GM10266 (cell line): ENCODE measurements around the gene PLAA.
A peak's percentile ranks its signal among the peaks of the same experiment; 100 is the strongest.

Source experiments
- DNase-seq: peaks from one replicate; pipeline ENCODE4 v3.0.0; 2012; ENCODE audit errors: extremely low spot score
- TF ChIP-seq, protein P1 (sequence below): IDR thresholded peaks from 2 replicates; pipeline ENCODE4 v1.5.1; 2012; ENCODE audit warnings: mild to moderate bottlenecking, low read depth; ENCODE audit not compliant: control insufficient read depth, insufficient read depth; ENCODE audit errors: missing control alignments

The PLAA gene

DNA sequence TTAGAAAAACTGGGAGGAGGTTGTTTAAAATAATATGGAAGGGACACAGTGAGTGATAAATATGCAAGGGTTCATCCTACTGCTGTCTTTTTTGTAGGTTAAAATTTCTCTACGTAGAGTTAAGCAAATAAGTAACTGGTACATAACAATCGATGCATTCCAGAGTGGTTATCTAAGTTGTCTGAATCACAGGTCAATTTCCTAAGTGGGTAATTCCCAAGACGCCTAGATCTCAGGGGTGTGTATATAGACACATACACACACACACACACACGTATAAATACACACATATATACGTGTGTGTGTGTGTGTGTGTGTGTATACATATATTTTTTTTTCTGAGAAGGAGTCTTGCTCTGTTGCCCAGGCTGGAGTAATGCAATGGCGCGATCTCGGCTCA, 76.8 kb downstream of the PLAA start:
- TF ChIP-seq, protein P1, sequence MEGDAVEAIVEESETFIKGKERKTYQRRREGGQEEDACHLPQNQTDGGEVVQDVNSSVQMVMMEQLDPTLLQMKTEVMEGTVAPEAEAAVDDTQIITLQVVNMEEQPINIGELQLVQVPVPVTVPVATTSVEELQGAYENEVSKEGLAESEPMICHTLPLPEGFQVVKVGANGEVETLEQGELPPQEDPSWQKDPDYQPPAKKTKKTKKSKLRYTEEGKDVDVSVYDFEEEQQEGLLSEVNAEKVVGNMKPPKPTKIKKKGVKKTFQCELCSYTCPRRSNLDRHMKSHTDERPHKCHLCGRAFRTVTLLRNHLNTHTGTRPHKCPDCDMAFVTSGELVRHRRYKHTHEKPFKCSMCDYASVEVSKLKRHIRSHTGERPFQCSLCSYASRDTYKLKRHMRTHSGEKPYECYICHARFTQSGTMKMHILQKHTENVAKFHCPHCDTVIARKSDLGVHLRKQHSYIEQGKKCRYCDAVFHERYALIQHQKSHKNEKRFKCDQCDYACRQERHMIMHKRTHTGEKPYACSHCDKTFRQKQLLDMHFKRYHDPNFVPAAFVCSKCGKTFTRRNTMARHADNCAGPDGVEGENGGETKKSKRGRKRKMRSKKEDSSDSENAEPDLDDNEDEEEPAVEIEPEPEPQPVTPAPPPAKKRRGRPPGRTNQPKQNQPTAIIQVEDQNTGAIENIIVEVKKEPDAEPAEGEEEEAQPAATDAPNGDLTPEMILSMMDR = no peak
- no peak for DNase-seq

DNA sequence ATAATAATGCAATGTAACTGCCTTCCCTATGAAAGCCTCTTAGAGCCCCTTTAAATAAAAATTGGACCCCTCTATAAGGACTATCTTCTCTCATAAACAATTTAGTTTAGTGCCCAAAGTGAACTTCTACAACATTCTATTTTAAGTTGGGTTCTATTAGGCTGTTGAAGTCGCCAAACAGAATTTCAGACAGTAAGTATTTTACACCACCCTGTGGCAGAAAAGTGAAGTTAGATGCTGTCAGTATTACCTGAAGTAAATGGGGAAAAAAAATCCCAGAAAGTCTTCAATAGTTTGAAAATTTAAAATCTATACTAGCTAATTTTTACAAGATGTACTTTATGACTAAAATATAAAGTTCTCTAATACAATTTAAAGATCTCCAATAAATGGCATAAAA, 84.0 kb downstream of the PLAA start:
- DNase-seq = no peak
- TF ChIP-seq, protein P1 = peak; percentile 9

DNA sequence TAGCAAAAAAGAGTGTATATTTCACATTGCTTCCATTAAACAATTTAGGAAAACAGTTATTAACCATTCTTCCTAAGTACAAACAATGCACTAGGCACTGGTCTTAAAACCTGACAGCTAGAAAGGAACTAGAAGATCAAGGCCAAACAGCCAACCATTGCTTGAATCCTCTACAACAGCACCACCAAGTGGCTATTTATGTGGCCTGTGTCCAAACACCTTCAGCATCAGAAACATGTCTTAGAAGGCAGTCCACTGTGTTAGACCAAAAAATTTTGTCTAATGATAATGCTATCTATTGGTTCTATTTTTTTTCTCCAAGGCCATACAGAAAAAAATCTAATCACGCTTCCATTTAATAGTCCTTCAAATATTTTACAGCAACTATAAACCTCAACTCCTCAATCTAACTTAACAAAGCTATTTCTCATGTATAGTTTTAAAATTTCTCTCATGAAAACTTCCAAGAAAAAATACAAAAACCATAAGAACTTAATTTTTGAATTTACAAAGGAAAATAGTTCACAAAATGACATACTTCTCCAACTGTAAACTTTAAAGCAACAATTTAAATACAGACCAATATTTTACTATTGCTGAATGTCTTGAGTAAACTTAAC, 90.5 kb downstream of the PLAA start:
- DNase-seq = peak; percentile 35
- TF ChIP-seq, protein P1 = peak; percentile 69
